ENCODE data around the gene PTPRC.

- TF ChIP-seq POLR2A (IDR thresholded peaks at IDR 0.05), result no peak
- TF ChIP-seq EP300 (IDR thresholded peaks at IDR 0.05), result no peak
- TF ChIP-seq CTCF (IDR thresholded peaks at IDR 0.05), result no peak
Observed at GRCh38 chr1:198788561-198789064, 149.8 kb downstream of the PTPRC start.

All from ovary (tissue), 3 donors.